ENCODE measurements around the gene MRC1.

DNA sequence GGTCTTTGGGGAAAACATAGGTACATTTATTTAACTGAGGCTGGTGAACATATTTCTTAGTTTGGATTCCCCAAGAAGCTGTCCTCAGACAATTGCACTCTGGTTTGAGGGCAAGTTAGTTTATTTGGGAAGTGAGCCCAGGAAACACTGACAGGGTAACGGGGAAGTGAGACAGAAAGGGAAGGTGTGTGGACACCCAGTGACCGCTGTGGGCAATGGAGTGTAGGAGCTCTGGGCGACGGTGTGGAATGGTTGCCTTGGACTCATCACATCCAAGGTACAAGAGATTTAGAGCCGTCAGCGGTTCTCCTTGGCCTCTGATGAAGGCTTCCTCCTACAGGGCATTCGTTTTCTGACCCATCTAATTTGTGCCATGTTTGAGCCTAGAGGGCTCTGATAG is 7.1 kb downstream of the MRC1 start:
- TF ChIP-seq, protein P1, sequence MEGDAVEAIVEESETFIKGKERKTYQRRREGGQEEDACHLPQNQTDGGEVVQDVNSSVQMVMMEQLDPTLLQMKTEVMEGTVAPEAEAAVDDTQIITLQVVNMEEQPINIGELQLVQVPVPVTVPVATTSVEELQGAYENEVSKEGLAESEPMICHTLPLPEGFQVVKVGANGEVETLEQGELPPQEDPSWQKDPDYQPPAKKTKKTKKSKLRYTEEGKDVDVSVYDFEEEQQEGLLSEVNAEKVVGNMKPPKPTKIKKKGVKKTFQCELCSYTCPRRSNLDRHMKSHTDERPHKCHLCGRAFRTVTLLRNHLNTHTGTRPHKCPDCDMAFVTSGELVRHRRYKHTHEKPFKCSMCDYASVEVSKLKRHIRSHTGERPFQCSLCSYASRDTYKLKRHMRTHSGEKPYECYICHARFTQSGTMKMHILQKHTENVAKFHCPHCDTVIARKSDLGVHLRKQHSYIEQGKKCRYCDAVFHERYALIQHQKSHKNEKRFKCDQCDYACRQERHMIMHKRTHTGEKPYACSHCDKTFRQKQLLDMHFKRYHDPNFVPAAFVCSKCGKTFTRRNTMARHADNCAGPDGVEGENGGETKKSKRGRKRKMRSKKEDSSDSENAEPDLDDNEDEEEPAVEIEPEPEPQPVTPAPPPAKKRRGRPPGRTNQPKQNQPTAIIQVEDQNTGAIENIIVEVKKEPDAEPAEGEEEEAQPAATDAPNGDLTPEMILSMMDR (IDR thresholded peaks at IDR 0.05 in 2 of 3, conservative IDR thresholded peaks at IDR 0.05 in 1 of 3; ENCODE audit: borderline replicate concordance in 1 of 3, insufficient read depth in 1 of 3, low read depth in 2 of 3, low read length in 2 of 3): no peak
- TF ChIP-seq EZH2 (IDR thresholded peaks at IDR 0.05) (no peak), POLR2A (IDR thresholded peaks at IDR 0.05; ENCODE audit: borderline replicate concordance, extremely low read depth, insufficient read depth, insufficient read length) (no peak), SP1 (IDR thresholded peaks at IDR 0.05; ENCODE audit: low read depth) (no peak), EZH2phosphoT487 (IDR thresholded peaks at IDR 0.05; ENCODE audit: borderline replicate concordance) (no peak), SRF (IDR thresholded peaks at IDR 0.05; ENCODE audit: low read depth) (no peak), JUND (IDR thresholded peaks at IDR 0.05) (no peak), EGR1 (IDR thresholded peaks at IDR 0.05; ENCODE audit: low read depth) (no peak), TCF7L2 (IDR thresholded peaks at IDR 0.05; ENCODE audit: borderline replicate concordance, extremely low read depth, insufficient read depth, insufficient read length) (no peak), POLR2AphosphoS5 (IDR thresholded peaks at IDR 0.05; ENCODE audit: low read depth, low read length) (no peak), CEBPB (IDR thresholded peaks at IDR 0.05; ENCODE audit: low read depth) (no peak)
- TF ChIP-seq, protein P2, sequence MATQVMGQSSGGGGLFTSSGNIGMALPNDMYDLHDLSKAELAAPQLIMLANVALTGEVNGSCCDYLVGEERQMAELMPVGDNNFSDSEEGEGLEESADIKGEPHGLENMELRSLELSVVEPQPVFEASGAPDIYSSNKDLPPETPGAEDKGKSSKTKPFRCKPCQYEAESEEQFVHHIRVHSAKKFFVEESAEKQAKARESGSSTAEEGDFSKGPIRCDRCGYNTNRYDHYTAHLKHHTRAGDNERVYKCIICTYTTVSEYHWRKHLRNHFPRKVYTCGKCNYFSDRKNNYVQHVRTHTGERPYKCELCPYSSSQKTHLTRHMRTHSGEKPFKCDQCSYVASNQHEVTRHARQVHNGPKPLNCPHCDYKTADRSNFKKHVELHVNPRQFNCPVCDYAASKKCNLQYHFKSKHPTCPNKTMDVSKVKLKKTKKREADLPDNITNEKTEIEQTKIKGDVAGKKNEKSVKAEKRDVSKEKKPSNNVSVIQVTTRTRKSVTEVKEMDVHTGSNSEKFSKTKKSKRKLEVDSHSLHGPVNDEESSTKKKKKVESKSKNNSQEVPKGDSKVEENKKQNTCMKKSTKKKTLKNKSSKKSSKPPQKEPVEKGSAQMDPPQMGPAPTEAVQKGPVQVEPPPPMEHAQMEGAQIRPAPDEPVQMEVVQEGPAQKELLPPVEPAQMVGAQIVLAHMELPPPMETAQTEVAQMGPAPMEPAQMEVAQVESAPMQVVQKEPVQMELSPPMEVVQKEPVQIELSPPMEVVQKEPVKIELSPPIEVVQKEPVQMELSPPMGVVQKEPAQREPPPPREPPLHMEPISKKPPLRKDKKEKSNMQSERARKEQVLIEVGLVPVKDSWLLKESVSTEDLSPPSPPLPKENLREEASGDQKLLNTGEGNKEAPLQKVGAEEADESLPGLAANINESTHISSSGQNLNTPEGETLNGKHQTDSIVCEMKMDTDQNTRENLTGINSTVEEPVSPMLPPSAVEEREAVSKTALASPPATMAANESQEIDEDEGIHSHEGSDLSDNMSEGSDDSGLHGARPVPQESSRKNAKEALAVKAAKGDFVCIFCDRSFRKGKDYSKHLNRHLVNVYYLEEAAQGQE (IDR thresholded peaks at IDR 0.05; ENCODE audit: low read depth): no peak

Data from HCT116 (cell line).